HG02938 (cell line): ENCODE results near the gene TRPM3.

ENCODE experiments used
- ATAC-seq: cut with Tn5 transposase; IDR thresholded peaks from one replicate; pipeline ENCODE4 v1.9.1; 2021; ENCODE audit warnings: mild to moderate bottlenecking, moderate library complexity; ENCODE audit not compliant: unreplicated experiment

The TRPM3 gene

GRCh38 chr9:70535546-70536323 lies 585.7 kb downstream of the TRPM3 start:
- ATAC-seq: no peak

- no peak for ATAC-seq
Observed at GRCh38 chr9:70534471-70534870, 587.0 kb downstream of the TRPM3 start.

GRCh38 chr9:70534061-70534460 lies 587.4 kb downstream of the TRPM3 start:
- ATAC-seq: no peak

- ATAC-seq: no peak
Observed at GRCh38 chr9:70533492-70533891, 587.9 kb downstream of the TRPM3 start.

GRCh38 chr9:70532716-70533115 lies 588.7 kb downstream of the TRPM3 start:
- no peak for ATAC-seq

- no peak for ATAC-seq
Observed at GRCh38 chr9:70531311-70531710, 590.1 kb downstream of the TRPM3 start.

GRCh38 chr9:70530716-70531115 lies 590.7 kb downstream of the TRPM3 start:
- ATAC-seq: no peak

- no peak for ATAC-seq
Observed at GRCh38 chr9:70529833-70530232, 591.6 kb downstream of the TRPM3 start.

GRCh38 chr9:70529377-70529776 lies 592.0 kb downstream of the TRPM3 start:
- ATAC-seq: no peak

GRCh38 chr9:70526902-70527301 lies 594.5 kb downstream of the TRPM3 start:
- ATAC-seq: no peak

GRCh38 chr9:70525519-70525918 lies 595.9 kb downstream of the TRPM3 start:
- no peak for ATAC-seq

- peak; percentile 69 for ATAC-seq
Observed at GRCh38 chr9:70519912-70520724, 601.3 kb downstream of the TRPM3 start.

- no peak for ATAC-seq
Observed at GRCh38 chr9:70517926-70518610, 603.4 kb downstream of the TRPM3 start.

GRCh38 chr9:70514273-70514672 lies 607.1 kb downstream of the TRPM3 start:
- ATAC-seq: no peak

- no peak for ATAC-seq
Observed at GRCh38 chr9:70511858-70512257, 609.6 kb downstream of the TRPM3 start.

- no peak for ATAC-seq
Observed at GRCh38 chr9:70510157-70510770, 611.2 kb downstream of the TRPM3 start.

GRCh38 chr9:70506159-70506558 lies 615.3 kb downstream of the TRPM3 start:
- ATAC-seq: no peak

GRCh38 chr9:70504834-70505233 lies 616.6 kb downstream of the TRPM3 start:
- no peak for ATAC-seq

- no peak for ATAC-seq
Observed at GRCh38 chr9:70502690-70503089, 618.7 kb downstream of the TRPM3 start.

- ATAC-seq: no peak
Observed at GRCh38 chr9:70500793-70501192, 620.6 kb downstream of the TRPM3 start.

GRCh38 chr9:70499621-70500020 lies 621.8 kb downstream of the TRPM3 start:
- ATAC-seq: no peak
